Activated CD8-positive, alpha-beta T cell treated with anti-CD3 and anti-CD28 coated beads for 36 hours (primary cell): ENCODE measurements around the gene TMEM151B. TPM values are rescaled to one million over a fixed set of nuclear protein-coding genes. Genes with fewer than 3 reads are reported as not detected.

Experiments
- ATAC-seq: fragments of 200-7000 bp; cut with Tn5 transposase; one replicate; pipeline ENCODE4 v1.10.0; 2021; ENCODE audit warnings: mild to moderate bottlenecking, moderate library complexity
- CTCF ChIA-PET: fragments of 350-600 bp; sonication (Branson Sonifier 250); formaldehyde crosslinking; loops from one replicate; lab custom pipeline; 2021; ENCODE audit warnings: antibody characterized with exemption; lab: Charles Lee
- POLR2A ChIA-PET: fragments of 350-600 bp; sonication (Branson Sonifier 250); formaldehyde crosslinking; loops from one replicate; lab custom pipeline; 2021; ENCODE audit warnings: antibody characterized with exemption; lab: Charles Lee
- DNase-seq: peaks from one replicate; pipeline ENCODE4 v3.0.0-alpha.2; 2020
- H3K27ac Mint-ChIP-seq: one replicate; pipeline ENCODE4 v1.8.0; 2021; ENCODE audit warnings: mild to moderate bottlenecking, mixed read lengths
- H3K27me3 Mint-ChIP-seq: one replicate; pipeline ENCODE4 v1.8.0; 2021; ENCODE audit warnings: mixed read lengths
- H3K36me3 Mint-ChIP-seq: one replicate; pipeline ENCODE4 v1.8.0; 2021; ENCODE audit warnings: low read depth, mixed read lengths
- H3K4me1 Mint-ChIP-seq: one replicate; pipeline ENCODE4 v1.8.0; 2021; ENCODE audit warnings: low read depth, mixed read lengths
- H3K4me3 Mint-ChIP-seq: one replicate; pipeline ENCODE4 v1.8.0; 2021; ENCODE audit warnings: mild to moderate bottlenecking, moderate library complexity, mixed read lengths
- H3K9me3 Mint-ChIP-seq: one replicate; pipeline ENCODE4 v1.8.0; 2021; ENCODE audit warnings: mixed read lengths
- intact Hi-C: fragments of 100-400 bp; cut with micrococcal nuclease; formaldehyde crosslinking; loops from one replicate; pipeline ENCODE4 v1.10.0; 2022
- total RNA-seq, 2 experiments: library from RNA; stranded (reverse); gene quantifications; one replicate each; pipeline ENCODE4 v1.2.3, GENCODE V29; 2021
- TF ChIP-seq, protein P1 (sequence below): fragments of 200-600 bp; IDR thresholded peaks from one replicate; pipeline ENCODE4 v1.8.0; 2022; ENCODE audit warnings: antibody characterized with exemption, mild to moderate bottlenecking

Gene TMEM151B
- total RNA-seq, 2 experiments from 2014 or later, result 0.05 TPM; not detected in 1

GRCh38 chr6:44222486-44223318, 47.5 kb upstream of the TMEM151B start:
- H3K4me1 Mint-ChIP-seq, result peaks cover 52% of the 10 kb centered on the region
- ChIA-PET POLR2A (interaction anchor here (0.6 to 7.7 kb wide), 4 partner anchors 13 to 1579 kb away, joined by 4 to 131 read pairs (median 39); partner anchors contain the start of genes HSP90AB1 and SLC35B2), CTCF (interaction anchor here (0.6 to 7.1 kb wide), 9 partner anchors 11 to 50 kb away, joined by 3 to 52 read pairs (median 10); partner anchors contain the start of gene HSP90AB1)
- peak overlapping the region; percentile 48 for H3K27ac Mint-ChIP-seq
- TF ChIP-seq, protein P1, sequence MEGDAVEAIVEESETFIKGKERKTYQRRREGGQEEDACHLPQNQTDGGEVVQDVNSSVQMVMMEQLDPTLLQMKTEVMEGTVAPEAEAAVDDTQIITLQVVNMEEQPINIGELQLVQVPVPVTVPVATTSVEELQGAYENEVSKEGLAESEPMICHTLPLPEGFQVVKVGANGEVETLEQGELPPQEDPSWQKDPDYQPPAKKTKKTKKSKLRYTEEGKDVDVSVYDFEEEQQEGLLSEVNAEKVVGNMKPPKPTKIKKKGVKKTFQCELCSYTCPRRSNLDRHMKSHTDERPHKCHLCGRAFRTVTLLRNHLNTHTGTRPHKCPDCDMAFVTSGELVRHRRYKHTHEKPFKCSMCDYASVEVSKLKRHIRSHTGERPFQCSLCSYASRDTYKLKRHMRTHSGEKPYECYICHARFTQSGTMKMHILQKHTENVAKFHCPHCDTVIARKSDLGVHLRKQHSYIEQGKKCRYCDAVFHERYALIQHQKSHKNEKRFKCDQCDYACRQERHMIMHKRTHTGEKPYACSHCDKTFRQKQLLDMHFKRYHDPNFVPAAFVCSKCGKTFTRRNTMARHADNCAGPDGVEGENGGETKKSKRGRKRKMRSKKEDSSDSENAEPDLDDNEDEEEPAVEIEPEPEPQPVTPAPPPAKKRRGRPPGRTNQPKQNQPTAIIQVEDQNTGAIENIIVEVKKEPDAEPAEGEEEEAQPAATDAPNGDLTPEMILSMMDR, result no peak
- intact Hi-C loops, result no loop called here
- DNase-seq (peak; percentile 27), ATAC-seq (peak; percentile 2)
- peak overlapping the region; percentile 89 for H3K4me3 Mint-ChIP-seq
- no peaks in the 10 kb centered on the region for H3K9me3 Mint-ChIP-seq
- peaks cover 21% of the 10 kb centered on the region for H3K36me3 Mint-ChIP-seq
- peaks cover 6% of the 10 kb centered on the region for H3K27me3 Mint-ChIP-seq

- CTCF ChIA-PET, result interaction anchor here (0.6 to 7.1 kb wide), 18 partner anchors 10 to 450 kb away, joined by 3 to 52 read pairs (median 4); partner anchors contain the start of genes AARS2 and HSP90AB1
- intact Hi-C loops, result no loop called here
- TF ChIP-seq, protein P1, result no peak
- Mint-ChIP-seq H3K4me3 (peak within 1 kb of the TSS; percentile 89), H3K36me3 (peaks cover 21% of the 10 kb centered on the region), H3K27me3 (peaks cover 1% of the 10 kb centered on the region), H3K27ac (peak within 1 kb of the TSS; percentile 85), H3K4me1 (peaks cover 47% of the 10 kb centered on the region), H3K9me3 (no peaks in the 10 kb centered on the region)
- POLR2A ChIA-PET, result interaction anchor here (0.6 to 7.7 kb wide), 6 partner anchors 12 to 1580 kb away, joined by 4 to 131 read pairs (median 16); partner anchors contain the start of genes HSP90AB1 and SLC35B2
- DNase-seq (peak; percentile 88), ATAC-seq (peak; percentile 71)
Measured at GRCh38 chr6:44223319-44224028, 46.8 kb upstream of the TMEM151B start, which contains the start of gene SLC29A1. Gene SLC29A1, plus strand, starts transcription at chr6:44223595. Its CDS starts 3,719 bp downstream, at chr6:44227314.

- ChIA-PET POLR2A (interaction anchor here (1.0 to 7.7 kb wide), 7 partner anchors 12 to 106 kb away, joined by 3 to 131 read pairs (median 7); partner anchors contain the start of genes HSP90AB1 and SLC35B2), CTCF (interaction anchor here (0.7 to 7.1 kb wide), 23 partner anchors 10 to 451 kb away, joined by 3 to 52 read pairs (median 3); partner anchors contain the start of genes AARS2 and HSP90AB1)
- Mint-ChIP-seq H3K27me3 (no peaks in the 10 kb centered on the region), H3K36me3 (peaks cover 25% of the 10 kb centered on the region), H3K27ac (peak overlapping the region; percentile 85), H3K4me1 (peaks cover 41% of the 10 kb centered on the region), H3K9me3 (no peaks in the 10 kb centered on the region), H3K4me3 (peak overlapping the region; percentile 89)
- ATAC-seq, result peak; percentile 18
- intact Hi-C loops, result no loop called here
- TF ChIP-seq, protein P1, result no peak
- peak; percentile 53 for DNase-seq
Measured at GRCh38 chr6:44224029-44224964, 46.0 kb upstream of the TMEM151B start.

DNA sequence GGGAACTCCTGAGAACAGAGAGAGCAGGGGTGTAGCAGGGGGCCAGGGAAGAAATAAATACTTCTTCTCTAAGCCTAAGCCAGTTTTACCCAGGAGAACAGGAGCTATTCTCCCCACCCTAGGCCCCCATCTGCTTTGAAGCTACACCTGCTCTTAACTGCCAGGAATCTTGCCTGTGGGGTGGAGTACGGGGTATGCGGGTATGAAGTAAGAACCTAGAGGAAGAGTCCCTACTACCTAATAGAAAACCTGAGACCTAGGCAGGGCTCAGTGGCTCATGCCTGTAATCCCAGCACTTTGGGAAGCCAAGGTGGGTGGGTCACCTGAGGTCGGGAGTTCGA, 45.3 kb upstream of the TMEM151B start:
- CTCF ChIA-PET, result interaction anchor here (0.7 to 7.1 kb wide), 16 partner anchors 10 to 452 kb away, joined by 3 to 52 read pairs (median 4); no protein-coding TSS in a partner anchor
- intact Hi-C loops, result no loop called here
- Mint-ChIP-seq H3K36me3 (peaks cover 31% of the 10 kb centered on the region), H3K27ac (no peak overlapping the region), H3K9me3 (no peaks in the 10 kb centered on the region), H3K4me3 (peak overlapping the region; percentile 89), H3K27me3 (no peaks in the 10 kb centered on the region), H3K4me1 (peaks cover 38% of the 10 kb centered on the region)
- DNase-seq (no peak), ATAC-seq (no peak)
- TF ChIP-seq, protein P1, result no peak
- POLR2A ChIA-PET, result interaction anchor here (0.6 to 7.7 kb wide), 7 partner anchors 11 to 82 kb away, joined by 3 to 131 read pairs (median 7); partner anchors contain the start of genes HSP90AB1 and SLC35B2
